ENCODE results near the gene ADORA1. TPM values are rescaled to one million over a fixed set of nuclear protein-coding genes. Genes with fewer than 3 reads are reported as not detected.

The ADORA1 gene
- total RNA-seq, 1 donor from 2014 or later = 4.1 TPM

DNA sequence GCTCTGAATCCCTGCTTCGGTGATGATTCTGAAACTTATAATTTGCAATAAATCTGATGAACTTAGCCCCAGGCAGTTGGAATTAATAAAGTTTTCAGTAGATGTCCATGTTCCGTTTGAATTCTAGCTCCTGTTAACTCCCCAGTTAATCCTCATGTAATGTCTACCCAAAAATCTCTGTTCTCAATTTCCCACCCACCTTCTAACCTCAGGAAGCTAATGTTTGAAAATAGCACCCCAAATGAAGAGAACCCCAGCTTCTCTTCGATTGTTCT is 45.4 kb upstream of the ADORA1 start:
- Histone ChIP-seq H3K27ac (no peak overlapping the region), H3K36me3 (no peaks in the 10 kb centered on the region), H3K4me3 (no peak overlapping the region), H3K9me3 (no peaks in the 10 kb centered on the region), H3K4me1 (no peaks in the 10 kb centered on the region), H3K27me3 (no peaks in the 10 kb centered on the region)
- no peak for DNase-seq
- intact Hi-C loops (cut with DNase I) = no loop called here
- TF ChIP-seq, protein P1, sequence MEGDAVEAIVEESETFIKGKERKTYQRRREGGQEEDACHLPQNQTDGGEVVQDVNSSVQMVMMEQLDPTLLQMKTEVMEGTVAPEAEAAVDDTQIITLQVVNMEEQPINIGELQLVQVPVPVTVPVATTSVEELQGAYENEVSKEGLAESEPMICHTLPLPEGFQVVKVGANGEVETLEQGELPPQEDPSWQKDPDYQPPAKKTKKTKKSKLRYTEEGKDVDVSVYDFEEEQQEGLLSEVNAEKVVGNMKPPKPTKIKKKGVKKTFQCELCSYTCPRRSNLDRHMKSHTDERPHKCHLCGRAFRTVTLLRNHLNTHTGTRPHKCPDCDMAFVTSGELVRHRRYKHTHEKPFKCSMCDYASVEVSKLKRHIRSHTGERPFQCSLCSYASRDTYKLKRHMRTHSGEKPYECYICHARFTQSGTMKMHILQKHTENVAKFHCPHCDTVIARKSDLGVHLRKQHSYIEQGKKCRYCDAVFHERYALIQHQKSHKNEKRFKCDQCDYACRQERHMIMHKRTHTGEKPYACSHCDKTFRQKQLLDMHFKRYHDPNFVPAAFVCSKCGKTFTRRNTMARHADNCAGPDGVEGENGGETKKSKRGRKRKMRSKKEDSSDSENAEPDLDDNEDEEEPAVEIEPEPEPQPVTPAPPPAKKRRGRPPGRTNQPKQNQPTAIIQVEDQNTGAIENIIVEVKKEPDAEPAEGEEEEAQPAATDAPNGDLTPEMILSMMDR (IDR thresholded peaks at IDR 0.05) = no peak
- no peak for ATAC-seq

DNA sequence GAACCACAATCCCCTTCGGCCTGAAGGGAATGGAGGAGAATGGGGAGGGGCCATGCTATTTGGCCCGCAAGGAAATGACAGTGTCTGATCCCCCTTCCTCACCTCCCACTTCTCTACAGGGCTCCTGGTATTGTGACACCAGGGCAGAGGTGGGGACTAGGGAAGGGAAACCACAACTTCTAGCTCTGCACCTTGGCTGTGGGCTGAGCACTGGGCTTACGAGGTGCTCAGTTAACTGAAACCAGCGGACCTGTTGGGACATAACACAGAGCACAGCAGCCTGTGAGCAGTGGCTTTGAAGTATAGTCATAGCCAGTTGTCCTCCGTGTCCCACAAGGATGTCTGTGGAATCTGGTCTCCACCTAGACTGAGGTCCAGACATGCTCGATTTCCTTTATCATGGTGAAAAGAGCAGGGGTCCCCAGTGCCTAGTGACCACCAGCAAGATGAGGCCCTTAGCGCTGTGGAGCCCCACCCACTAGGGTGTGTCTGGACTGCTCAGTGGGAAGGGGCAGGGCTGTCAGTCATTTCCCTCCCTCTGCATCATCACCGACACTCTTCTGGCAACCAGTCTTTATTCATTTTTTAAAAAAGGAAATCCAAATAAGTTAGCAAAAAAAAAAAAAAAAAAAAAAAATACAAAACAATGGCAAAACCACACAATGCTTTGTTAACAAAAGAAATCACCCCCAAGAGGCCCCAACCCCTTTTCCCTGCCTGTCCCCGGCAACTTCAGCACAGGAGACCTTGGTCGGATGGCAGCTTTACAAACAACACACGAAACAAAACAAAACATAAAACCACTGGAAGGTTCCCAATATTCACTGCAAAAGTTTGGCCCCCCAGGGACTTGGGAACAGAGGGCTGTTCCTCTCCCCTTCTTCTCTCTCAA is 44.7 kb upstream of the ADORA1 start:
- TF ChIP-seq, protein P1 (IDR thresholded peaks at IDR 0.05) = no peak
- intact Hi-C loops (cut with DNase I) = no loop called here
- no peaks in the 10 kb centered on the region for H3K9me3 ChIP-seq
- no peak for DNase-seq
- H3K27me3 ChIP-seq = no peaks in the 10 kb centered on the region
- H3K4me1 ChIP-seq = no peaks in the 10 kb centered on the region
- no peak for ATAC-seq
- H3K36me3 ChIP-seq = no peaks in the 10 kb centered on the region
- no peak overlapping the region for H3K4me3 ChIP-seq
- no peak overlapping the region for H3K27ac ChIP-seq

DNA sequence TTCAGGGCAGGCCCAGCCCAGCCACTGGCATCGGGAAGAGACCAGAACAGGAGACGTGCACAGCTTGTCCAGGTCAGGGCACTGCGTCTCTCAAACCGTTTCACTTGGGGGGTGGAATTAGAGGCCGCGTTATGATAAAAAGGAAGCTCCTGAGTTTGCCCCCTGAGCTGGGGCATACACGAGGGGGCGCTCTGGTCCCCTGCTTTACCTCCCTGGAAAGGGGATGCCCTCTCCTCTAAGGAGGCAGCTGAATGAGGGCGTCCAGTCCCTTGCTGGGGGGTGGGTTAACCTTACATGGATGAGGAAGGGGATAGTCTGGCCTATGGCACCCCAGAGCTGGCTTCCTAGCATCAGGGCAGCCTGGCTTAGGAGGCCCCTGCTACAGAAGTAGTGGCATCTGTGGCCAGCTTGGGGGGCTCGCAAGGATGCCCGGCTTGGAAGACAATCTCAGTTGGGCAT is 44.0 kb upstream of the ADORA1 start:
- no peaks in the 10 kb centered on the region for H3K36me3 ChIP-seq
- H3K9me3 ChIP-seq = no peaks in the 10 kb centered on the region
- H3K27ac ChIP-seq = no peak overlapping the region
- H3K4me3 ChIP-seq = no peak overlapping the region
- no peaks in the 10 kb centered on the region for H3K27me3 ChIP-seq
- DNase-seq (no peak), ATAC-seq (no peak)
- H3K4me1 ChIP-seq = no peaks in the 10 kb centered on the region
- intact Hi-C loops (cut with DNase I) = no loop called here
- TF ChIP-seq, protein P1 (IDR thresholded peaks at IDR 0.05) = no peak

DNA sequence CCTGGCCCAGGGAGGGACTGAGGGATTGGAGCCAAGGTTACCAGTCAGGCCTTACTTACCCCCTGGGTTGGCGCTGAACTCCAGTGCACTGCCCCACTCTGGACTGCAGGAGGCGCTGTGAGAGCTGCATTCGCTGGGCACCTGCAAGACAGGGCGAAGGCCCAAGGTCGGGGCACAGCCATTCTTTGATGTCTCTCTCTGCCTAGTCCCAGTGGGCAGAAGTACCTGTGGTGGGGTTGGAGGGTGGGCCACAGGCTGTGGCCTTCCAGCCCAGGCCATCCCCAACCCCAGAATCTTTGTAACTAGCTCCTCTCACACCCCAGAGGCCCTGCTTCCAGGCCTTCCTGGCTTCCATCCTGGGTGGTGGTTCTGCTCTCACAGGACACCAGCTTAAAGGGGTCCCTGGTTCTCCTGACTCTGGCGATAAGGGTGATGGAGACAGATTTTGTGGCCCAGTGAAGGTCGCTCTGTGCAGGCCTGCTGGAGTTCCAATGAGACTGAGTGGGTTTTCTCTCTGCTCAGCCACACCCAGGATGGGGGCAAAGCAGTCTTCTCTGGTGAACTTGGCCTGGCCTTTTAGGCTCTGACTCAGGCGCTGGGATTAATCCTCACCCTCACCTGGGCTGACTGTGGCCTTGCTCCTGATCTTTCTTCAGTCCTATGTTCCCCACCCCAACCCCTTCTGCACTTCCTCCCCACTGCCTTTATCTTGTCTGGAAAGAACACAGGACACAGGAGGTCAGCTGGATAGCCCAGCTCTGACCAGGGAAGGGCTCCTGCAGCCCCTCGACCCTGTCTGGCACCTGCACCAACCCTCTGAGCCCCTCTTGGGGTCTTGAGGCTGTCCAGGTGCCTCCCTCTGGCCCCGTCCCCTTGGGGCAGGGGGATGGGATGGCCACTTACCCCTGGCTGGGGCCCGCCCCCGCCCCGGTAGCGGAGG is 42.7 kb upstream of the ADORA1 start:
- no peak for DNase-seq
- Histone ChIP-seq H3K36me3 (no peaks in the 10 kb centered on the region), H3K27ac (no peak overlapping the region), H3K27me3 (no peaks in the 10 kb centered on the region), H3K4me1 (no peaks in the 10 kb centered on the region), H3K4me3 (no peak overlapping the region), H3K9me3 (no peaks in the 10 kb centered on the region)
- intact Hi-C loops (cut with DNase I) = no loop called here
- peak; percentile 50 for ATAC-seq
- TF ChIP-seq, protein P1 (IDR thresholded peaks at IDR 0.05) = peak; percentile 33

DNA sequence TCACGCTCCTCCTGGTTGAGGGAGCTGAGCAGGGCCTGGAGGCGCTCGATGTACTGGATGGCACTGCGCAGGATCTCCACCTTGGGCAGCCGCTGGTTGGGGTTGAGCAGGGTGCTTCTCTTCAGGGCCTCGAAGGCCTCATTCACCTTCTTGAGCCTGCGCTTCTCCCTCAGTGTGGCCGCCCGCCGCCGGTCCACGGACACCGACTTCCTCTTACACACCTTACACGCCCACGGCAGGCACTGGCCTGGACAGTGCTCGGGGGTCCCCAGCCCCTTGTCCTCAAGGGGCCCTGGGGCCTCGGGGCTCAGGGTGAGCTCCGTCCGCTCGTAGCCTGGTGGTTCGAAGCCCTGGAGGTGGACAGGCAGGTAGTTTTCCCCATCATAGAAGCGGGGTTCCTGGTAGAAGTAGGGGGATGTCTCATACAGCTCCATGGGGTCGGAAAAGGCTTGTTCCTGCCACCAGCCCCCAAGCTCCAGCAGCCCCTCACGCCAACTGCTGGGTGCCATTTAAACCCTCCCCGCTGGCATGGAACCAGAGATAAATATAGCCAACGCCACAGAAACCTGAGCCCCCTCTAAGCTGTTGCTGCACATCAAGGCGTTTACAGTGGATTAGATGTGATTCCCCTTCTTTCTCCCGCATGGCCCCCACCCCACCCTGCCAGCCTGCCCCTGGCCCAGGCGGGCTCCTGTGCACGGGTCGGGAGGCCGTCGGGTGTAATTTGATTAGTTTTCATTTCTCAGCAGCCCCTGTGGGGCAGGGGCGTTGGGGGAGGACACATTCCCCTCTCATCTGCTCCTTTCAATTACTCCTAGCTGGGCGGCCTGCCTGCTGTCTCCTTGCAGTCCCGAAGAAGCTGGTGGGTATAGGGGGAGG is 41.8 kb upstream of the ADORA1 start, which contains the start of gene MYOG:
TSS of gene MYOG (minus strand) at position 485 of the 879 bp plus-strand sequence. CDS start at position 434, 51 bp downstream.
- intact Hi-C loops (cut with DNase I) = no loop called here
- H3K4me3 ChIP-seq = no peak within 1 kb of the TSS
- no peaks in the 10 kb centered on the region for H3K27me3 ChIP-seq
- H3K4me1 ChIP-seq = no peaks in the 10 kb centered on the region
- ATAC-seq (no peak), DNase-seq (no peak)
- TF ChIP-seq, protein P1 (IDR thresholded peaks at IDR 0.05) = no peak
- no peaks in the 10 kb centered on the region for H3K9me3 ChIP-seq
- no peaks in the 10 kb centered on the region for H3K36me3 ChIP-seq
- H3K27ac ChIP-seq = no peak within 1 kb of the TSS

All from upper lobe of right lung (tissue), 1 donor.